SK-N-SH (cell line): ENCODE measurements around the gene STEAP3. TPM values are rescaled to one million over a fixed set of nuclear protein-coding genes. Genes with fewer than 3 reads are reported as not detected.

Experiments used
- CTCF ChIA-PET: fragments of 300-600, 350-600 bp; formaldehyde crosslinking; extraction: SDS; loops from one replicate; lab custom pipeline; 2021; lab: Yijun Ruan, JAX
- POLR2A ChIA-PET: fragments of 350-600 bp; sonication (Branson Sonifier 250); formaldehyde crosslinking; extraction: SDS; loops from one replicate; lab custom pipeline; 2020; ENCODE audit warnings: antibody characterized with exemption, inconsistent platforms; lab: Yijun Ruan, JAX
- DNase-seq: peaks from one replicate; pipeline ENCODE4 v3.0.0; 2012
- H2AFZ ChIP-seq: fragments of 200-600 bp; sonication (generic); 2 replicates; pipeline ENCODE4 v1.8.1; 2016; ENCODE audit warnings: antibody characterized with exemption, mild to moderate bottlenecking, low read depth
- H3F3A ChIP-seq: fragments of 200-600 bp; sonication (generic); replicated peaks from 2 replicates; pipeline ENCODE3; 2016; ENCODE audit warnings: antibody characterized with exemption, mild to moderate bottlenecking; ENCODE audit not compliant: insufficient read depth
- H3K27ac ChIP-seq, 2 experiments: fragments of 200-500 bp in 1 of 2; fragments of 200-600 bp in 1 of 2; sonication (Bioruptor generic) in 1 of 2; sonication (generic), shearing (Covaris generic) in 1 of 2; 2 replicates each; pipeline versions ENCODE4 v1.5.1 to v1.6.1; 2014 to 2016; ENCODE audit warnings: low read depth in 2 of 2, inconsistent platforms in 1 of 2, low read length in 1 of 2, mild to moderate bottlenecking in 1 of 2, mixed read lengths in 1 of 2
- H3K27me3 ChIP-seq: fragments of 200-600 bp; sonication (generic), shearing (Covaris generic); 2 replicates; pipeline ENCODE4 v1.6.1; 2016; ENCODE audit warnings: mixed run types; ENCODE audit not compliant: insufficient read depth
- H3K36me3 ChIP-seq, 2 experiments: fragments of 200-500 bp in 1 of 2; fragments of 200-600 bp in 1 of 2; sonication (Bioruptor generic) in 1 of 2; sonication (generic) in 1 of 2; replicated peaks in 1 of 2; 2 replicates each; pipeline versions ENCODE3 to v1.5.1; 2014 to 2016; ENCODE audit warnings: low read length in 1 of 2, mild to moderate bottlenecking in 1 of 2; ENCODE audit not compliant: insufficient read depth in 2 of 2, control insufficient read depth in 1 of 2
- H3K4me1 ChIP-seq, 2 experiments: fragments of 200-500 bp in 1 of 2; fragments of 200-600 bp in 1 of 2; sonication (Bioruptor generic) in 1 of 2; sonication (generic), shearing (Covaris generic) in 1 of 2; 2 replicates each; pipeline versions ENCODE4 v1.5.1 to v1.6.1; 2014 to 2016; ENCODE audit warnings: low read depth in 1 of 2, low read length in 1 of 2, mixed run types in 1 of 2; ENCODE audit not compliant: insufficient read depth in 2 of 2, control insufficient read depth in 1 of 2
- H3K4me2 ChIP-seq: fragments of 200-600 bp; sonication (generic), shearing (Covaris generic); 2 replicates; pipeline ENCODE4 v1.6.1; 2017; ENCODE audit warnings: mixed run types
- H3K4me3 ChIP-seq, 2 experiments: fragments of 200-500 bp in 1 of 2; fragments of 200-600 bp in 1 of 2; sonication (Bioruptor generic) in 1 of 2; sonication (generic), shearing (Covaris generic) in 1 of 2; 2 replicates each; pipeline versions ENCODE4 v1.5.1 to v1.8.1; 2014 to 2016; ENCODE audit warnings: low read depth in 2 of 2, inconsistent platforms in 1 of 2, low read length in 1 of 2, mild to moderate bottlenecking in 1 of 2, mixed read lengths in 1 of 2, moderate library complexity in 1 of 2
- H3K79me2 ChIP-seq: fragments of 200-600 bp; sonication (generic); 2 replicates; pipeline ENCODE4 v1.8.1; 2017; ENCODE audit warnings: mild to moderate bottlenecking; ENCODE audit not compliant: insufficient read depth
- H3K9ac ChIP-seq: fragments of 200-600 bp; sonication (generic); 2 replicates; pipeline ENCODE4 v1.6.1; 2017; ENCODE audit warnings: mixed run types
- H3K9me2 ChIP-seq: fragments of 200-600 bp; sonication (generic); 2 replicates; pipeline ENCODE4 v1.6.1; 2017; ENCODE audit warnings: mixed run types
- H3K9me3 ChIP-seq: fragments of 200-600 bp; sonication (generic); 2 replicates; pipeline ENCODE4 v1.6.1; 2017; ENCODE audit warnings: mixed run types, mild to moderate bottlenecking, moderate library complexity
- H4K20me1 ChIP-seq: fragments of 200-600 bp; sonication (generic); 2 replicates; pipeline ENCODE4 v1.6.1; 2017; ENCODE audit warnings: mild to moderate bottlenecking, mixed run types; ENCODE audit not compliant: insufficient read depth
- CHD2 ChIP-seq: fragments of 150-350 bp; IDR thresholded peaks from 2 replicates; pipeline ENCODE4 v1.6.1; 2018; ENCODE audit warnings: low read length; ENCODE audit not compliant: partially characterized antibody
- CTCF ChIP-seq: fragments of 200-600 bp; sonication (generic); IDR thresholded peaks from 2 replicates; pipeline ENCODE4 v1.6.1; 2017; ENCODE audit warnings: antibody characterized with exemption, mild to moderate bottlenecking, moderate library complexity
- ELF1 ChIP-seq: IDR thresholded peaks from 2 replicates; pipeline ENCODE4 v1.4.0; 2012
- EZH2phosphoT487 ChIP-seq: fragments of 200-600 bp; sonication (generic); IDR thresholded peaks from 2 replicates; pipeline ENCODE4 v1.6.1; 2017; ENCODE audit warnings: low read depth, mixed run types, mild to moderate bottlenecking, antibody characterized with exemption, moderate library complexity, borderline replicate concordance
- FOXJ3 ChIP-seq: sonication (generic); formaldehyde crosslinking; IDR thresholded peaks from 2 replicates; pipeline ENCODE4 v1.5.1; 2020; ENCODE audit warnings: mild to moderate bottlenecking, missing genetic modification reagents
- FOXM1 ChIP-seq: IDR thresholded peaks from 2 replicates; pipeline ENCODE4 v1.4.0; 2012; ENCODE audit warnings: low read depth, mild to moderate bottlenecking
- JUND ChIP-seq: IDR thresholded peaks from 2 replicates; pipeline ENCODE4 v1.4.0; 2012
- MAX ChIP-seq: IDR thresholded peaks from 2 replicates; pipeline ENCODE4 v1.4.0; 2012; ENCODE audit warnings: low read depth
- MEF2A ChIP-seq: IDR thresholded peaks from 2 replicates; pipeline ENCODE4 v1.4.0; 2012; ENCODE audit warnings: low read depth, borderline replicate concordance
- NRF1 ChIP-seq: IDR thresholded peaks from 2 replicates; pipeline ENCODE4 v1.6.1; 2012; ENCODE audit warnings: low read depth, mild to moderate bottlenecking, low read length
- PBX3 ChIP-seq: IDR thresholded peaks from 2 replicates; pipeline ENCODE4; 2012
- SIN3A ChIP-seq: IDR thresholded peaks from 2 replicates; pipeline ENCODE4 v1.6.1; 2012; ENCODE audit warnings: low read depth, mild to moderate bottlenecking, low read length, moderate library complexity, borderline replicate concordance
- TAF1 ChIP-seq: IDR thresholded peaks from 2 replicates; pipeline ENCODE4 v1.6.1; 2012; ENCODE audit warnings: low read depth, mild to moderate bottlenecking, low read length, moderate library complexity, borderline replicate concordance
- TCF12 ChIP-seq: IDR thresholded peaks from 2 replicates; pipeline ENCODE4 v1.4.0; 2012
- TEAD4 ChIP-seq: IDR thresholded peaks from 2 replicates; pipeline ENCODE4 v1.4.0; 2012; ENCODE audit warnings: mild to moderate bottlenecking, borderline replicate concordance; ENCODE audit not compliant: insufficient read depth
- USF1 ChIP-seq: IDR thresholded peaks from 2 replicates; pipeline ENCODE4 v1.4.0; 2012; ENCODE audit warnings: low read depth, borderline replicate concordance
- YY1 ChIP-seq: IDR thresholded peaks from 2 replicates; pipeline ENCODE4 v1.4.0; 2012; ENCODE audit warnings: low read depth, mild to moderate bottlenecking
- ZBTB33 ChIP-seq: IDR thresholded peaks from 2 replicates; pipeline ENCODE4 v1.4.0; 2012; ENCODE audit warnings: low read depth, borderline replicate concordance
- WGBS: methylation state at CpG from one replicate; pipeline ENCODE4 v1.1.6; 2017; ENCODE audit warnings: low lambda C conversion rate; 5-methylcytosine and 5-hydroxymethylcytosine counted together
- polyA plus RNA-seq, 3 experiments: library from polyadenylated mRNA; depleted of rRNA; stranded (reverse); fragments of >200 nt; gene quantifications; 2 replicates each; pipeline ENCODE4 v1.2.3, GENCODE V29; 2012

The STEAP3 gene
- polyA plus RNA-seq, 1 of the 3 experiments (the other 2 are of a cell fraction): 30.6 TPM

GRCh38 chr2:119295688-119296375 lies 72.2 kb downstream of the STEAP3 start:
- 77% methylated on average over 10 of the region's 10 CpGs for WGBS
- H3K9ac ChIP-seq: no peak overlapping the region
- no peak for DNase-seq
- H3K36me3 ChIP-seq: peaks cover 0 to 3% of the 10 kb centered on the region in 2 experiments
- ChIA-PET CTCF (no interaction called here), POLR2A (no interaction called here)
- H3K27me3 ChIP-seq: no peaks in the 10 kb centered on the region
- H3K79me2 ChIP-seq: no peaks in the 10 kb centered on the region
- H3K9me3 ChIP-seq: no peaks in the 10 kb centered on the region
- H4K20me1 ChIP-seq: no peaks in the 10 kb centered on the region
- H2AFZ ChIP-seq: no peak overlapping the region
- no peaks in the 10 kb centered on the region for H3K4me1 ChIP-seq
- H3K4me2 ChIP-seq: no peak overlapping the region
- H3K4me3 ChIP-seq: no peak overlapping the region
- no peak for TF ChIP-seq FOXJ3 (CRISPR knock-in tag)
- no peak for TF ChIP-seq PBX3
- no peak for TF ChIP-seq SIN3A
- TF ChIP-seq YY1: no peak
- no peak for TF ChIP-seq EZH2phosphoT487
- TF ChIP-seq MEF2A: no peak
- TF ChIP-seq TAF1: no peak
- H3F3A ChIP-seq: no peaks in the 10 kb centered on the region
- no peaks in the 10 kb centered on the region for H3K9me2 ChIP-seq
- H3K27ac ChIP-seq: no peak overlapping the region

- Histone ChIP-seq H3K4me3 (no peak overlapping the region), H3K9me2 (no peaks in the 10 kb centered on the region), H3F3A (no peaks in the 10 kb centered on the region), H3K27ac (no peak overlapping the region), H3K36me3 (no peaks in the 10 kb centered on the region), H3K9me3 (no peaks in the 10 kb centered on the region), H3K79me2 (no peaks in the 10 kb centered on the region), H4K20me1 (no peaks in the 10 kb centered on the region)
- WGBS: 92% methylated on average over 6 of the region's 6 CpGs
- ChIA-PET CTCF (interaction anchor here (1.2 to 1.6 kb wide), 4 partner anchors 9 to 419 kb away, joined by 5 to 7 read pairs (median 6); no protein-coding TSS in a partner anchor), POLR2A (no interaction called here)
- TF ChIP-seq FOXM1 (no peak), JUND (no peak), TEAD4 (no peak), CHD2 (no peak), ELF1 (no peak), ZBTB33 (no peak), USF1 (no peak), MAX (no peak), TCF12 (no peak), NRF1 (no peak), CTCF (no peak)
- TF ChIP-seq, all 33 proteins: peak for 0
- DNase-seq: no peak
- H3K4me2 ChIP-seq: no peak overlapping the region
- H3K27me3 ChIP-seq: no peaks in the 10 kb centered on the region
- no peak overlapping the region for H2AFZ ChIP-seq
- no peaks in the 10 kb centered on the region; a peak in 3 of 4 replicates for H3K4me1 ChIP-seq
- H3K9ac ChIP-seq: no peak overlapping the region
Measured at GRCh38 chr2:119301413-119301812, 77.8 kb downstream of the STEAP3 start.
